ENCODE results near the gene ATP10A. TPM values are rescaled to one million over a fixed set of nuclear protein-coding genes. Genes with fewer than 3 reads are reported as not detected.

ATP10A gene
- total RNA-seq, 1 experiment from 2014 or later, result 0.02 TPM

DNA sequence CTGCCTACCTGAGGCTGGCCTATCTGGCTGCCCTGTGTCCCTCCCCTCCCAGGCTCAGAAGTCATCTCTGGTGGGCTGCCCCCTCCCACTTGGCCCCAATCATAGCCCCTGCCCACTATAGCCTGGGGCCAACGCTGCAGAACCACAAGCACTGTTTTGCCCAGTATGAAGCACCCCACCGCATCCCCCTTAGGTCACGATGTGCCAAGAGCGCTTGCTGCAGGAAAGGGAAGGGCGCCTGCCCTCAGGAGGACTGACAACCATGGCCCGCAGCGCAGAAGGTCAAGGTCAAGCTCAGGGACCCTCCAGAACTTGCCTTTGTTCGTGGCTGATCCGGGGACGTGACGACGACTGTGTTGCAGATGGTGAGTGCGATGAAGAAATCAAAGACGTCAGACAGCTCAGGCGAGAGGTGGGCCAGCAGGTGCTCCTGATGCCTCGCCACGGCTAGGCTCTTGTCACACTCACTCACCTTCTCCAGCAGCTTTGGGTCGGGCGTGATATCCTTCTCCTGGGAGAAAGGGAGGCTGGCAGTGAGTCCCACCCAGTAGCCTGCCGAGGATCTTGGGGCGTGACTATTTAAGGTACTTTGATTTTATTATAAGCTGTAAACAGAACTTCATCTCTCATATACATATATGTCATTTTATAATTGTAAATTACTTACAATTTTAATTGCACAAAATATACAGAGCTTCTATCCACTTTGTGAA is 146.6 kb downstream of the ATP10A start:
- no peaks in the 10 kb centered on the region for H4K20me1 ChIP-seq (ENCODE audit: insufficient read depth)
- no peak for TF ChIP-seq ZNF274 (IDR thresholded peaks at IDR 0.05; ENCODE audit: low read depth, low read length)
- no peak for TF ChIP-seq EGR1 (IDR thresholded peaks at IDR 0.05; ENCODE audit: low read depth)
- TF ChIP-seq, protein P1, sequence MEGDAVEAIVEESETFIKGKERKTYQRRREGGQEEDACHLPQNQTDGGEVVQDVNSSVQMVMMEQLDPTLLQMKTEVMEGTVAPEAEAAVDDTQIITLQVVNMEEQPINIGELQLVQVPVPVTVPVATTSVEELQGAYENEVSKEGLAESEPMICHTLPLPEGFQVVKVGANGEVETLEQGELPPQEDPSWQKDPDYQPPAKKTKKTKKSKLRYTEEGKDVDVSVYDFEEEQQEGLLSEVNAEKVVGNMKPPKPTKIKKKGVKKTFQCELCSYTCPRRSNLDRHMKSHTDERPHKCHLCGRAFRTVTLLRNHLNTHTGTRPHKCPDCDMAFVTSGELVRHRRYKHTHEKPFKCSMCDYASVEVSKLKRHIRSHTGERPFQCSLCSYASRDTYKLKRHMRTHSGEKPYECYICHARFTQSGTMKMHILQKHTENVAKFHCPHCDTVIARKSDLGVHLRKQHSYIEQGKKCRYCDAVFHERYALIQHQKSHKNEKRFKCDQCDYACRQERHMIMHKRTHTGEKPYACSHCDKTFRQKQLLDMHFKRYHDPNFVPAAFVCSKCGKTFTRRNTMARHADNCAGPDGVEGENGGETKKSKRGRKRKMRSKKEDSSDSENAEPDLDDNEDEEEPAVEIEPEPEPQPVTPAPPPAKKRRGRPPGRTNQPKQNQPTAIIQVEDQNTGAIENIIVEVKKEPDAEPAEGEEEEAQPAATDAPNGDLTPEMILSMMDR (IDR thresholded peaks at IDR 0.05 in 2 of 3, conservative IDR thresholded peaks at IDR 0.05 in 1 of 3; ENCODE audit: borderline replicate concordance in 1 of 3, insufficient read depth in 1 of 3, low read depth in 2 of 3, low read length in 2 of 3), result no peak
- TF ChIP-seq, protein P2, sequence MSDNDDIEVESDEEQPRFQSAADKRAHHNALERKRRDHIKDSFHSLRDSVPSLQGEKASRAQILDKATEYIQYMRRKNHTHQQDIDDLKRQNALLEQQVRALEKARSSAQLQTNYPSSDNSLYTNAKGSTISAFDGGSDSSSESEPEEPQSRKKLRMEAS (IDR thresholded peaks at IDR 0.05), result no peak
- TF ChIP-seq POLR2A (IDR thresholded peaks at IDR 0.05; ENCODE audit: borderline replicate concordance, extremely low read depth, insufficient read depth, insufficient read length), result no peak
- TF ChIP-seq CBX3 (IDR thresholded peaks at IDR 0.05; ENCODE audit: low read depth), result no peak
- TF ChIP-seq JUND (IDR thresholded peaks at IDR 0.05), result no peak
- TF ChIP-seq, protein P3, sequence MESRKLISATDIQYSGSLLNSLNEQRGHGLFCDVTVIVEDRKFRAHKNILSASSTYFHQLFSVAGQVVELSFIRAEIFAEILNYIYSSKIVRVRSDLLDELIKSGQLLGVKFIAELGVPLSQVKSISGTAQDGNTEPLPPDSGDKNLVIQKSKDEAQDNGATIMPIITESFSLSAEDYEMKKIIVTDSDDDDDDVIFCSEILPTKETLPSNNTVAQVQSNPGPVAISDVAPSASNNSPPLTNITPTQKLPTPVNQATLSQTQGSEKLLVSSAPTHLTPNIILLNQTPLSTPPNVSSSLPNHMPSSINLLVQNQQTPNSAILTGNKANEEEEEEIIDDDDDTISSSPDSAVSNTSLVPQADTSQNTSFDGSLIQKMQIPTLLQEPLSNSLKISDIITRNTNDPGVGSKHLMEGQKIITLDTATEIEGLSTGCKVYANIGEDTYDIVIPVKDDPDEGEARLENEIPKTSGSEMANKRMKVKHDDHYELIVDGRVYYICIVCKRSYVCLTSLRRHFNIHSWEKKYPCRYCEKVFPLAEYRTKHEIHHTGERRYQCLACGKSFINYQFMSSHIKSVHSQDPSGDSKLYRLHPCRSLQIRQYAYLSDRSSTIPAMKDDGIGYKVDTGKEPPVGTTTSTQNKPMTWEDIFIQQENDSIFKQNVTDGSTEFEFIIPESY (IDR thresholded peaks at IDR 0.05; ENCODE audit: extremely low read depth, insufficient replicate concordance, low read length), result no peak
- no peak for TF ChIP-seq ELF1 (IDR thresholded peaks at IDR 0.05; ENCODE audit: borderline replicate concordance, low read depth)
- TF ChIP-seq POLR2AphosphoS5 (IDR thresholded peaks at IDR 0.05; ENCODE audit: low read depth, low read length), result no peak
- TF ChIP-seq SP1 (IDR thresholded peaks at IDR 0.05; ENCODE audit: low read depth), result no peak
- TF ChIP-seq EZH2 (IDR thresholded peaks at IDR 0.05), result no peak
- TF ChIP-seq SIN3A (IDR thresholded peaks at IDR 0.05; ENCODE audit: low read depth), result no peak
- TF ChIP-seq, protein P4, sequence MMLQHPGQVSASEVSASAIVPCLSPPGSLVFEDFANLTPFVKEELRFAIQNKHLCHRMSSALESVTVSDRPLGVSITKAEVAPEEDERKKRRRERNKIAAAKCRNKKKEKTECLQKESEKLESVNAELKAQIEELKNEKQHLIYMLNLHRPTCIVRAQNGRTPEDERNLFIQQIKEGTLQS (IDR thresholded peaks at IDR 0.05), result no peak
- no peak for TF ChIP-seq FOSL1 (IDR thresholded peaks at IDR 0.05; ENCODE audit: low read depth)
- no peak for TF ChIP-seq SRF (IDR thresholded peaks at IDR 0.05; ENCODE audit: low read depth)
- TF ChIP-seq TCF7L2 (IDR thresholded peaks at IDR 0.05; ENCODE audit: borderline replicate concordance, extremely low read depth, insufficient read depth, insufficient read length), result no peak
- TF ChIP-seq ZFX (IDR thresholded peaks at IDR 0.05), result no peak
- TF ChIP-seq EZH2phosphoT487 (IDR thresholded peaks at IDR 0.05; ENCODE audit: borderline replicate concordance), result no peak
- no peak for TF ChIP-seq YY1 (IDR thresholded peaks at IDR 0.05; ENCODE audit: extremely low read depth, insufficient replicate concordance, low read depth, low read length)
- peaks cover 4 to 18% of the 10 kb centered on the region in 2 experiments; a peak in 2 of 4 replicates for H3K9me3 ChIP-seq (ENCODE audit: control insufficient read depth in 1 of 2, insufficient read depth in 1 of 2, low read depth in 1 of 2, low read length in 2 of 2)
- ChIA-PET RAD21 (ENCODE audit: low non-redundant PET in 1 of 2, low total read pairs in 2 of 2, uncharacterized antibody in 2 of 2, unreplicated experiment in 2 of 2) (no interaction called here), CTCF (no interaction called here), POLR2A (no interaction called here)
- H2AFZ ChIP-seq (ENCODE audit: low read depth, low read length, poor library complexity, severe bottlenecking), result no peak overlapping the region
- no peak overlapping the region for H3K9ac ChIP-seq (ENCODE audit: low read length)
- no peaks in the 10 kb centered on the region for H3K9me2 ChIP-seq (ENCODE audit: insufficient read depth)
- no peaks in the 10 kb centered on the region for H3K79me2 ChIP-seq (ENCODE audit: insufficient read depth, low read length)
- no peaks in the 10 kb centered on the region for H3K27me3 ChIP-seq (ENCODE audit: insufficient read depth, low read length)
- H3K4me2 ChIP-seq (ENCODE audit: low read length), result no peak overlapping the region
- H3K36me3 ChIP-seq (ENCODE audit: control insufficient read depth in 1 of 2, insufficient read depth in 2 of 2, low read length in 2 of 2), result no peaks in the 10 kb centered on the region
- intact Hi-C loops (cut with micrococcal nuclease), result no loop called here
- no peak overlapping the region for H3K27ac ChIP-seq (ENCODE audit: low read depth, low read length)
- no peak overlapping the region for H3K4me3 ChIP-seq (replicated peaks in 1 of 2; ENCODE audit: low read depth in 1 of 2, low read length in 2 of 2)
- BruUV-seq (replicated peaks), result no TSS peak
- H3K4me1 ChIP-seq (ENCODE audit: control insufficient read depth in 1 of 2, insufficient read depth in 2 of 2, low read length in 2 of 2), result no peaks in the 10 kb centered on the region
- no peak for ATAC-seq
- DNase-seq (ENCODE audit: low read depth, low spot score), result no peak
